ENCODE data around the gene RBBP8NL. TPM values are rescaled to one million over a fixed set of nuclear protein-coding genes. Genes with fewer than 3 reads are reported as not detected.

RBBP8NL gene
- total RNA-seq, 1 experiment from 2014 or later: 0.03 TPM

GRCh38 chr20:62415354-62416111 lies 11.8 kb downstream of the RBBP8NL start:
- no peak for DNase-seq (ENCODE audit: low read depth, low spot score)
- in situ Hi-C loops (cut with HindIII; ENCODE audit: low pct_unique_long_range_greater_than_20kb, low sequenced_read_pairs): no loop called here

- DNase-seq (ENCODE audit: low read depth, low spot score): peak; percentile 34
- in situ Hi-C loops (cut with HindIII; ENCODE audit: low pct_unique_long_range_greater_than_20kb, low sequenced_read_pairs): no loop called here
Observed at GRCh38 chr20:62413896-62414481, 13.3 kb downstream of the RBBP8NL start.

- DNase-seq (ENCODE audit: low read depth, low spot score): no peak
- in situ Hi-C loops (cut with HindIII; ENCODE audit: low pct_unique_long_range_greater_than_20kb, low sequenced_read_pairs): no loop called here
Observed at GRCh38 chr20:62413025-62413570, 14.2 kb downstream of the RBBP8NL start.

- in situ Hi-C loops (cut with HindIII; ENCODE audit: low pct_unique_long_range_greater_than_20kb, low sequenced_read_pairs): no loop called here
- no peak for DNase-seq (ENCODE audit: low read depth, low spot score)
Observed at GRCh38 chr20:62412194-62413024, 14.9 kb downstream of the RBBP8NL start.

- in situ Hi-C loops (cut with HindIII; ENCODE audit: low pct_unique_long_range_greater_than_20kb, low sequenced_read_pairs): no loop called here
- DNase-seq (ENCODE audit: low read depth, low spot score): no peak
Observed at GRCh38 chr20:62411479-62412193, 15.7 kb downstream of the RBBP8NL start.

GRCh38 chr20:62410746-62411478 lies 16.4 kb downstream of the RBBP8NL start:
- DNase-seq (ENCODE audit: low read depth, low spot score): no peak
- in situ Hi-C loops (cut with HindIII; ENCODE audit: low pct_unique_long_range_greater_than_20kb, low sequenced_read_pairs): no loop called here

- DNase-seq (ENCODE audit: low read depth, low spot score): peak; percentile 50
- in situ Hi-C loops (cut with HindIII; ENCODE audit: low pct_unique_long_range_greater_than_20kb, low sequenced_read_pairs): no loop called here
Observed at GRCh38 chr20:62409931-62410745, 17.2 kb downstream of the RBBP8NL start.

- in situ Hi-C loops (cut with HindIII; ENCODE audit: low pct_unique_long_range_greater_than_20kb, low sequenced_read_pairs): no loop called here
- no peak for DNase-seq (ENCODE audit: low read depth, low spot score)
Observed at GRCh38 chr20:62409086-62409853, 18.1 kb downstream of the RBBP8NL start.

- in situ Hi-C loops (cut with HindIII; ENCODE audit: low pct_unique_long_range_greater_than_20kb, low sequenced_read_pairs): no loop called here
- no peak for DNase-seq (ENCODE audit: low read depth, low spot score)
Observed at GRCh38 chr20:62408640-62409039, 18.7 kb downstream of the RBBP8NL start.

GRCh38 chr20:62408055-62408454 lies 19.3 kb downstream of the RBBP8NL start:
- in situ Hi-C loops (cut with HindIII; ENCODE audit: low pct_unique_long_range_greater_than_20kb, low sequenced_read_pairs): no loop called here
- no peak for DNase-seq (ENCODE audit: low read depth, low spot score)

GRCh38 chr20:62407221-62407992 lies 19.9 kb downstream of the RBBP8NL start, which contains the start of gene CABLES2:
TSS of gene CABLES2 (minus strand) at chr20:62407285. CDS start at chr20:62407276, 9 bp downstream.
- in situ Hi-C loops (cut with HindIII; ENCODE audit: low pct_unique_long_range_greater_than_20kb, low sequenced_read_pairs): no loop called here
- DNase-seq (ENCODE audit: low read depth, low spot score): peak; percentile 94

GRCh38 chr20:62406635-62407176 lies 20.6 kb downstream of the RBBP8NL start:
- DNase-seq (ENCODE audit: low read depth, low spot score): no peak
- in situ Hi-C loops (cut with HindIII; ENCODE audit: low pct_unique_long_range_greater_than_20kb, low sequenced_read_pairs): no loop called here

- in situ Hi-C loops (cut with HindIII; ENCODE audit: low pct_unique_long_range_greater_than_20kb, low sequenced_read_pairs): no loop called here
- no peak for DNase-seq (ENCODE audit: low read depth, low spot score)
Observed at GRCh38 chr20:62405981-62406513, 21.3 kb downstream of the RBBP8NL start.

All from SK-MEL-5 (cell line).